ENCODE results near the gene APOC4.
"Not testable (repeated sequence)": the region's sequence is repeated elsewhere in the genome, so short reads cannot be mapped to it uniquely, and the experiment has no call there.

The APOC4 gene

GRCh38 chr19:44960906-44961728, 19.1 kb downstream of the APOC4 start:
- DNase-seq, result no peak

GRCh38 chr19:44961821-44962220, 19.8 kb downstream of the APOC4 start:
- DNase-seq, result no peak

- no peak for DNase-seq
These were observed 26.1 kb downstream of the APOC4 start for GRCh38 chr19:44968118-44968517.

GRCh38 chr19:44968670-44969069, 26.6 kb downstream of the APOC4 start:
- DNase-seq, result no peak

- no peak for DNase-seq
These were observed 27.4 kb downstream of the APOC4 start for GRCh38 chr19:44969437-44969836.

GRCh38 chr19:44971451-44971850, 29.4 kb downstream of the APOC4 start:
- not testable (repeated sequence) for DNase-seq

GRCh38 chr19:44972802-44973201, 30.8 kb downstream of the APOC4 start:
- DNase-seq, result no peak

- no peak for DNase-seq
These were observed 32.1 kb downstream of the APOC4 start for GRCh38 chr19:44973982-44974735.

GRCh38 chr19:44974857-44975256, 32.8 kb downstream of the APOC4 start:
- DNase-seq, result no peak

- DNase-seq, result no peak
These were observed 33.4 kb downstream of the APOC4 start for GRCh38 chr19:44975444-44975843.

- no peak for DNase-seq
These were observed 42.0 kb downstream of the APOC4 start for GRCh38 chr19:44984005-44984404.

GRCh38 chr19:44985445-44985844, 43.4 kb downstream of the APOC4 start:
- no peak for DNase-seq

- DNase-seq, result no peak
These were observed 44.4 kb downstream of the APOC4 start for GRCh38 chr19:44986389-44986788.

- no peak for DNase-seq
These were observed 45.2 kb downstream of the APOC4 start for GRCh38 chr19:44987148-44987675.

- no peak for DNase-seq
These were observed 46.2 kb downstream of the APOC4 start for GRCh38 chr19:44988273-44988672.

- peak; percentile 40 for DNase-seq
These were observed 47.0 kb downstream of the APOC4 start for GRCh38 chr19:44988896-44989556.

- DNase-seq, result no peak
These were observed 48.4 kb downstream of the APOC4 start for GRCh38 chr19:44990459-44990858.

GRCh38 chr19:44990966-44991365, 48.9 kb downstream of the APOC4 start:
- DNase-seq, result no peak

- no peak for DNase-seq
These were observed 50.5 kb downstream of the APOC4 start for GRCh38 chr19:44992336-44993163.

GRCh38 chr19:44993526-44993925, 51.5 kb downstream of the APOC4 start:
- no peak for DNase-seq

GRCh38 chr19:44993926-44994537, 52.0 kb downstream of the APOC4 start:
- no peak for DNase-seq
